Measurements from ENCODE around the gene KCNQ1OT1.

DNA sequence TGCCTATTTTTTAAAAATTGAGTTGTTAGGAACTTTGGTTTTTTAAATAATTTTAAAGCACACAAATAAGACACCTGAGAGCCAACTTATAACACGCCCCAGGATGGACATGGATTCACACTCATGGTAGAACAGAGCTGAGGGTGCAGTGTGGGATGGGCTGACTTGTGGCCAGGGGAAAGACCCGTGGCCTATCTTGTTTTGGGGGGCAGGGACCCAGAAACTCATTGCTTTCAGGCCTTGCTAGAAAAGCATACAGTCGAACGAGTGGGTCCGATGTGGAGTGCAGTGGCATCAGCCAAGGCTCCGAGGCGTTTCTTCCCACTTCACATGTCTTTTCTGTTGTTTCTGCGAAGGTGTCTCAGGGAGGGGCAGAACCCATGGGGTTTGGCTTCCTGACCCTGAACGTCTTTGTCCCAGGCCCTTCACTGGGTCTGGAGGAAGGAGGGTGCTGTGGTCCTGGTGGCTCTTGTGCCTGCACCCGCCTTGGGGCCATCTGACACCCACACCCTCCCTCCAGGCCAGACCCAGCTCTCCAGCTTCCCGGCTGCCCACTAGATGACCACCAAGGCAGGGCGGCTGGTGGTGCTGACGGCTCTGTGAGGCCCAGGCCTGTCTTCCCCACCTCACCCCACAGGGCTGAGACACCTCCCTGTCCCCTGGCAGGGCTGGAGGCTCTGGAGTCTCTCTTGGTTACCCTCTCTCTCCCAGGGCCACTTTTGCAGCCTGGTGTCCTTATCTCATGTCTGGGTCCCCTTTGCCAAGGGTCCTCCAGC, 134.2 kb downstream of the KCNQ1OT1 start:
- TF ChIP-seq, protein P1, sequence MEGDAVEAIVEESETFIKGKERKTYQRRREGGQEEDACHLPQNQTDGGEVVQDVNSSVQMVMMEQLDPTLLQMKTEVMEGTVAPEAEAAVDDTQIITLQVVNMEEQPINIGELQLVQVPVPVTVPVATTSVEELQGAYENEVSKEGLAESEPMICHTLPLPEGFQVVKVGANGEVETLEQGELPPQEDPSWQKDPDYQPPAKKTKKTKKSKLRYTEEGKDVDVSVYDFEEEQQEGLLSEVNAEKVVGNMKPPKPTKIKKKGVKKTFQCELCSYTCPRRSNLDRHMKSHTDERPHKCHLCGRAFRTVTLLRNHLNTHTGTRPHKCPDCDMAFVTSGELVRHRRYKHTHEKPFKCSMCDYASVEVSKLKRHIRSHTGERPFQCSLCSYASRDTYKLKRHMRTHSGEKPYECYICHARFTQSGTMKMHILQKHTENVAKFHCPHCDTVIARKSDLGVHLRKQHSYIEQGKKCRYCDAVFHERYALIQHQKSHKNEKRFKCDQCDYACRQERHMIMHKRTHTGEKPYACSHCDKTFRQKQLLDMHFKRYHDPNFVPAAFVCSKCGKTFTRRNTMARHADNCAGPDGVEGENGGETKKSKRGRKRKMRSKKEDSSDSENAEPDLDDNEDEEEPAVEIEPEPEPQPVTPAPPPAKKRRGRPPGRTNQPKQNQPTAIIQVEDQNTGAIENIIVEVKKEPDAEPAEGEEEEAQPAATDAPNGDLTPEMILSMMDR (IDR thresholded peaks at IDR 0.05; ENCODE audit: low read depth, low read length, missing input control) = no peak
- TF ChIP-seq JUND (IDR thresholded peaks at IDR 0.05) (no peak), YY1 (IDR thresholded peaks at IDR 0.05) (no peak), TAF1 (conservative IDR thresholded peaks at IDR 0.05) (no peak), RAD21 (IDR thresholded peaks at IDR 0.05) (no peak)
- TF ChIP-seq, protein P2, sequence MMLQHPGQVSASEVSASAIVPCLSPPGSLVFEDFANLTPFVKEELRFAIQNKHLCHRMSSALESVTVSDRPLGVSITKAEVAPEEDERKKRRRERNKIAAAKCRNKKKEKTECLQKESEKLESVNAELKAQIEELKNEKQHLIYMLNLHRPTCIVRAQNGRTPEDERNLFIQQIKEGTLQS (IDR thresholded peaks at IDR 0.05) = no peak
- TF ChIP-seq, protein P3, sequence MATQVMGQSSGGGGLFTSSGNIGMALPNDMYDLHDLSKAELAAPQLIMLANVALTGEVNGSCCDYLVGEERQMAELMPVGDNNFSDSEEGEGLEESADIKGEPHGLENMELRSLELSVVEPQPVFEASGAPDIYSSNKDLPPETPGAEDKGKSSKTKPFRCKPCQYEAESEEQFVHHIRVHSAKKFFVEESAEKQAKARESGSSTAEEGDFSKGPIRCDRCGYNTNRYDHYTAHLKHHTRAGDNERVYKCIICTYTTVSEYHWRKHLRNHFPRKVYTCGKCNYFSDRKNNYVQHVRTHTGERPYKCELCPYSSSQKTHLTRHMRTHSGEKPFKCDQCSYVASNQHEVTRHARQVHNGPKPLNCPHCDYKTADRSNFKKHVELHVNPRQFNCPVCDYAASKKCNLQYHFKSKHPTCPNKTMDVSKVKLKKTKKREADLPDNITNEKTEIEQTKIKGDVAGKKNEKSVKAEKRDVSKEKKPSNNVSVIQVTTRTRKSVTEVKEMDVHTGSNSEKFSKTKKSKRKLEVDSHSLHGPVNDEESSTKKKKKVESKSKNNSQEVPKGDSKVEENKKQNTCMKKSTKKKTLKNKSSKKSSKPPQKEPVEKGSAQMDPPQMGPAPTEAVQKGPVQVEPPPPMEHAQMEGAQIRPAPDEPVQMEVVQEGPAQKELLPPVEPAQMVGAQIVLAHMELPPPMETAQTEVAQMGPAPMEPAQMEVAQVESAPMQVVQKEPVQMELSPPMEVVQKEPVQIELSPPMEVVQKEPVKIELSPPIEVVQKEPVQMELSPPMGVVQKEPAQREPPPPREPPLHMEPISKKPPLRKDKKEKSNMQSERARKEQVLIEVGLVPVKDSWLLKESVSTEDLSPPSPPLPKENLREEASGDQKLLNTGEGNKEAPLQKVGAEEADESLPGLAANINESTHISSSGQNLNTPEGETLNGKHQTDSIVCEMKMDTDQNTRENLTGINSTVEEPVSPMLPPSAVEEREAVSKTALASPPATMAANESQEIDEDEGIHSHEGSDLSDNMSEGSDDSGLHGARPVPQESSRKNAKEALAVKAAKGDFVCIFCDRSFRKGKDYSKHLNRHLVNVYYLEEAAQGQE (IDR thresholded peaks at IDR 0.05) = no peak
